GM12892 (cell line): ENCODE results near the gene CYP46A1.

ENCODE experiments used
- POLR2A ChIP-seq: IDR thresholded peaks from 2 replicates; pipeline ENCODE4 v1.6.1; 2011; ENCODE audit warnings: low read depth, low read length, control low read depth
- POLR2AphosphoS5 ChIP-seq: IDR thresholded peaks from 2 replicates; pipeline ENCODE4 v1.6.1; 2011; ENCODE audit warnings: low read depth, low read length, control low read depth

DNA sequence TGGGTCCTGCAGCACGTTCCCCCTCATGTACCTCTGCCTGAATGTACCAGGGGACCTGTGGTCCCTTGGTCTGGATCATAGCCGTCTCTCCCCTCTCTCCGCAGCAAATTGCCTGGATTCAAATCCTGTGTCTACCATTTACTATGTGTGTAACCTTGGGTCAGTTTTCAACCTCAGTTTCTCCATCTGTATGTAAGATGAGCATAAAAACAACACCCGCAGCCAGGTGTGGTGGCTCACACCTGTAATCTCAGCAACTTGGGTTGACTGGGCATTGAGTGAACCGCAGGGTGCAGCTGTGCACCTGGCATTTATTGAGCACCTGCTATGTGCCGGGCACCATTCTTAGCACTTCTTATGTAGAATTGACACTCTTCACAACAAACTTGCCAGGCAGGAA lies 14.1 kb downstream of the CYP46A1 start:
- TF ChIP-seq POLR2A (no peak), POLR2AphosphoS5 (no peak)
